Activated naive CD4-positive, alpha-beta T cell (primary cell): Measurements from ENCODE around the gene ZNF766.
"Not testable (repeated sequence)": the region's sequence is repeated elsewhere in the genome, so short reads cannot be mapped to it uniquely, and the experiment has no call there.

Experiments
- DNase-seq, 4 experiments: peaks; one replicate each; lab custom pipeline; 2025; lab: John Stamatoyannopoulos, UW

ZNF766 gene

DNA sequence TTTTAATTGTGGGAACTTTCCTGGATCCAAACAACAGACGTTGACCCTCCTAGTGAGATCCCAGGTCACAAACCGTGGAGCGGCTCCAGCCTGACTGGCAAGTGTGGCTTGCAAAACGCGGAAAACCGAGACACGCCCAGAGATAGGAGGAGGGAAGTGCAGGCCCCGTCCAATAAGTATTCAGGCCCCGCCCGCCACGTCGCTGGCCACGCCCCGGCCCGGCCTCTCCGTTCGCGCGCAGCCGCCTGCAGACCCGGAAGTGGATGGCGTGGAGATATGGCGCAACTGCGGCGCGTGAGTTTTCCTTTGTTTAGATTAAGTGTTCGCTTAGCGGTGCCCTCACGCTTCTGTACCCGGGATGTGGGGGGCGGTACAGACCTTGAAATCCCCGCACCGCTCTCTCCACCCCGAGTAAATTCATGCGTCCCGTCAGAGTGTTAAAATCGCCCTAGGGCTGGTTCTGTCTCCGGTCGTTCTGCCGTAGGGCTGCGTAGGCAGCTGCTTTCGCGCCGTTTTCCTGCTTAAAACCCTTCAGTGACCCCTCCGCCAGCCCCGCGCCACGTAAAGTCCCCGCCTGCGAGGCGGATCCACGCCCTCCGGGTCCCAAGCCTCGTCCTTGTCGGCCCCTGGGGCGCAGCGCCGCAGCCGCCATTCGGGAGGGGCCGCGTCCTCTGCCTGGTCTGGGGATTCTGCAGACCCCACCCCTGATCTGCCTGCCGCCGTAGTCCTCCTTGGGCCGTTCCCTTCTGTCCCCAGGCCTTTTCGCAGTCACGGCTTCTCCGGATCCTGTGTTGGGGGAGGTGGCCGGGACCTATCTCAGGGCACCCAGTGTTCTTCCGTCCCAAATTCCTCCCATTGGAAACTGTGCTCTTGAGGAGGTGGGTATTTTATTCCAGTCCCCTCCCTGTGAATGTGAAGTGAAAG, at the start of gene ZNF766:
Gene ZNF766, plus strand, starts transcription at position 250 of the 924 bp plus-strand sequence. Its CDS starts 27 bp downstream, at position 277.
- DNase-seq, result peak; percentile 91 to 98 (median 94)

DNA sequence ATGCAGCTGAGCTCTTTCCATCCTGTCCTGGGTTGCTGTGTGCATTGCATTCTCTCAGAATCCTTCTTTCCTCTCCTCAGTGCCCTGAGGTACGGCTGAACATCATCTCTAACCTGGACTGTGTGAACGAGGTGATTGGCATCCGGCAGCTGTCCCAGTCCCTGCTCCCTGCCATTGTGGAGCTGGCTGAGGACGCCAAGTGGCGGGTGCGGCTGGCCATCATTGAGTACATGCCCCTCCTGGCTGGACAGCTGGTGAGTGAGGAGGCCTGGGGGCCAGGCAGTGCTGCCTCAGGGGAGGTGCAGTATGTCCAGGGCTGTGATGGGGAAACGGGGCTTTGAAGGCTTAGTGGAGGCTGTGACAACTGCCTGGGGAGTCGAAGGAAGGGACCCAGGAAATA, 49.8 kb upstream of the ZNF766 start:
- no peak for DNase-seq

DNA sequence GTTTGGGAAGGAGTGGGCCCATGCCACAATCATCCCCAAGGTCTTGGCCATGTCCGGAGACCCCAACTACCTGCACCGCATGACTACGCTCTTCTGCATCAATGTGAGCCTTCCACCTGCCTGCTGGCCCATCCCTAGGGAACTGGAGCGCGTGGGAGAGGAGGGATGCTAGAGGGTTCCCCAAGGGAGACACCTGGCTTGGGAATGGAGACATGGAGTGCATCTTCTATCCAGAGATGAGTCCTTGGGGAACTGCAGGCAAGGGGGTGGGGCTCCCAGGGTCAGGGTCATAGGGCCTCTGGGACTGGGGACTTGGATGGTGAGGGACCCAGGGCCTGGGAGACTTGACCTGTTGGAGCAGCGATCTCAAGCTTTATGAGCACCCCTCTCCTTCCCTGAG, 48.4 kb upstream of the ZNF766 start:
- no peak for DNase-seq

DNA sequence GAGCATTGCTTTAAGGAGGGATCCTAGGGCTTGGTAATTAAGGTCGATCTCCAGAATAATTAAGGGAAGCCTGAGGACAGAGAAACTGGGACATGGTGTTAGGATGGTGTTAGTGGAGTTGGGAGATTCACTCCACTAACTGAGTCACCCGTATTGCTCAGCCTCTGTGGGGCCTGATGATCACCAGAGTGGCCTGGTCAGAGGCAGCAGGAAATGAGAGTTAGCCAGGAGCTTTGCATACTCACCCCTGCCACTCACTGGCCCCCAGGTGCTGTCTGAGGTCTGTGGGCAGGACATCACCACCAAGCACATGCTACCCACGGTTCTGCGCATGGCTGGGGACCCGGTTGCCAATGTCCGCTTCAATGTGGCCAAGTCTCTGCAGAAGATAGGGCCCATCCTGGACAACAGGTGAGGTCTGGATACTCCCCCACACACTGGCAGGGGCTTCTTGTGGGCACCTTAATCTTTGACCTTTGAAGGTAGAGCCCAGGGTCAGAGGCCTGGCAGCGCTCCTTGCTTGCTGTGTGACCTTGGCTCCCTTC, 47.5 kb upstream of the ZNF766 start:
- no peak for DNase-seq

DNA sequence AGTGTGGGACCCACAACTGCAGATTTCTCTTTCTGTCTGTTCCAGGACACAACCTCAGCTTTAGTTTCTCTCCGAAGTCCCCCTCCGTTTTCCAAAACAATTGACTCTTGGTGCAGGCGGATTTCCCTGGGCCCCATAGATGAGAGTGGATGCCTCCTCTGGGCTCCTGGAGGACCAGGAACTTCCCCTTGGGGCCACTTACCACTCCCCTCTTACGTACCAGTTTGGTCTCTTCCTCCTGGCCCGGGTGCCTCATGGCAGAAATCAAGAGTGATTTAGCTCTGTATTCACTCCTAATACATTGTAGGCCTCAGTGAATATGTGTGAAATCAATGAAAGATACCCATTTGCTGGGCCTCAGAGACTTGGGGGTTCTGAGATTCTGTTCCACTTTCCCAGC, 45.2 kb upstream of the ZNF766 start:
- no peak for DNase-seq

DNA sequence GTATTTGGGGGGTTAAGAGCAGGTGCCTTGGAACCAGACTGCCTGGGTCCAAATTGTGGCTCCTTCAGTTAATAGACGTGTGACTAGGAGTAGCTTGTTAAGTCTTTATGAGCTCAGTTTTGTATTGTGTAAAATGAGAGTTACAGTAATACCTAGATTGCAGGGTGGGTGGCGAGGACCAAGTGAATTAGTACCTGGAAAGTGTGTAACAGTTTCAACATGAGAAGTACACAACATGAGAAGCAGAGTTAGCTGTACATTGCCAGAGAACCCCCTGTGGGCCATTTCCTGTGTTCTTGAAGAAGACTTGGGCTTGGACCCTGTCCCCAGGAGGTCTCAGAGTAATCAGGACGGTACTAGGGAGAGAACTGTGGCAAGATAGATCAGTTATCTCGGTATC, 42.7 kb upstream of the ZNF766 start:
- DNase-seq, result no peak

DNA sequence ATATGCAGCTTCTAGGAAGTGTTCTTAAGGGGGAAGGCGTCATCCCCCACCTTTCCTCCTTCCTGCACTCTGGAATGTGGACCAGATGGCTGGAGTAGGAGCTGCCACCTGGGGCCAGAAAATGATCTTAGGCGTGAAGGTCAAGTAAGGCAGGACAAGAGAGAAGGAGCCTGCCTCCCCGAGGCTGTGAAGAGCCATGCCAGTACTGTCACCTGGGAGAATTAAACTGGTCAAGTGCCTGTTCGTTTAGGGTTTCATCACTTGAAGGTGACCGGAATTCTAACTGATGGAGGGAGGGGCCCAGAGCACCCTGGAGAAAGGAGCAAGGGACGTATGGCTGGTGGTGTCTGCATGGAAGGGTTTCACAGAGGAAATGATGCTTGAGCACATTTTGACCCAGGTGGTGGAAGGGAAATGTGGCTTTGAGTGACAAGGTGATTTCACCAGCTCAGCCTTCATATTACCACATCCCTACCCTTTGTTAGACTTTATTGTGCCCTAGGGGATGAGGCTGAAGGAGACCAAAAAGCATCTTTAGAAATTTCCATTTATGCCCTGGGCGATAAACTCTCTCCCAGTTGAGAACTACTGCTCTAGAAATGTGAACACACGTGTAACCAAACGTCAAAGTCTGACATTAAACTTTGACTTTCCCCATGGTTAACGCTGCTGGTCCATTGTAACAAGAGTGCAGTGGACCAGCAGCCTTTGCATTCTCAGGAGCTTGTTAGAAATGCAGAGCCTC, 42.0 kb upstream of the ZNF766 start:
- no peak for DNase-seq

DNA sequence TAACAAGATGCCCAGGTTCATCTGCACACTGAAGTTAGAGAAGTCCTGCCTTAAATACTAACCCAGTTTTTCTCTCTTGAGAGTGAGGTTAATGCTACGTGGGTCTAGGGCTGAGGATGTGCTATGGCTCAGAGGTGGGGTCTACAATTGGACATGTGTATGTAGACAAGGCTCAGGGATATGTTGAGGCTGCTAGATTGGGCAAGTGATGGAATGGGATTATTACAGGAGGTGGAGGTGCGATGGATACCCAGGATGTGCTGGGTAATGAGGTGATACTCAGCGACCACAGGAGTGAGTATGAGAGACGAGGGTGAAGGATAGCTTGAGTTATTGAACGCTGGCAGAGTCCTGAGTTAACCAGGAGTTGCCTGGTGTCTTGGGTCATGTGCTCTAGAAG, 41.4 kb upstream of the ZNF766 start:
- no peak for DNase-seq

DNA sequence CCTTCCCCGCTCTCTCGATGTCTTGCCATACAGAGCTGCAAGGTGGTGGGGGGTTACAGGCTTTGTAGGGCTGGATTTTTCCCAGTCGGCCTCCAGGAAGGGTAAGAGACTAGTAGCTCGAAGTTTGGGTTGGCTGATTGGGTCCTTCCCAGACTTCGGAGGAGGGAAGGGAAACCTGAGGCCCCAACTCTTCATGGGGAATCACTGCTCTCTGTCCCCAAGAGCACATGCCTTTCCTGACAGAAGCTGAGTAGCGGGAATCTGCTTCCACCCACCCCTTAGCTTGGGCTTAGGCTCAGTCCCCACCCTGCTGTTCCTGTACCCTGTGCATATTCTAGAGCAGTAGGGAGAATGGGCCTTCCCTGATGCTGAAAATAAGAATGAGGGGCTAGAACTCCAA, 39.9 kb upstream of the ZNF766 start:
- no peak for DNase-seq

DNA sequence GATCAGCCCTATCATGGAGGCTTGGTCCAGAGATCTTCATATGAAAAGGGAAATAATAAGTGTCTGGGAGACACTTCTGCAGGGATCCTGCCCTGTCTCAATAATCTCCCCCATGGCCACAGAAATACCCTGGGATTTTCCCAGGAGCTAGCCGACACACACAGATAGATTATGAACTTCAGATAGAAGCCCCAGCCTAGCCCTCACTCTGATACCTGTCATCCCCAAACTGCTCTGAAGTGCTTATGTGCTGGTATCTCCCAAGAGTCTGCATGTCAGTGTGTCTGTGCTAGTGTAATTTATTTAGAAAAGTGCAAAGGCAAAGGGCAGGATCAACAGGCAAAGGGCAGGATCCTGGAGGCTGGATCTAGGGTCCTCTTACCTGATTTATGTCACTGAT, 38.7 kb upstream of the ZNF766 start:
- no peak for DNase-seq

DNA sequence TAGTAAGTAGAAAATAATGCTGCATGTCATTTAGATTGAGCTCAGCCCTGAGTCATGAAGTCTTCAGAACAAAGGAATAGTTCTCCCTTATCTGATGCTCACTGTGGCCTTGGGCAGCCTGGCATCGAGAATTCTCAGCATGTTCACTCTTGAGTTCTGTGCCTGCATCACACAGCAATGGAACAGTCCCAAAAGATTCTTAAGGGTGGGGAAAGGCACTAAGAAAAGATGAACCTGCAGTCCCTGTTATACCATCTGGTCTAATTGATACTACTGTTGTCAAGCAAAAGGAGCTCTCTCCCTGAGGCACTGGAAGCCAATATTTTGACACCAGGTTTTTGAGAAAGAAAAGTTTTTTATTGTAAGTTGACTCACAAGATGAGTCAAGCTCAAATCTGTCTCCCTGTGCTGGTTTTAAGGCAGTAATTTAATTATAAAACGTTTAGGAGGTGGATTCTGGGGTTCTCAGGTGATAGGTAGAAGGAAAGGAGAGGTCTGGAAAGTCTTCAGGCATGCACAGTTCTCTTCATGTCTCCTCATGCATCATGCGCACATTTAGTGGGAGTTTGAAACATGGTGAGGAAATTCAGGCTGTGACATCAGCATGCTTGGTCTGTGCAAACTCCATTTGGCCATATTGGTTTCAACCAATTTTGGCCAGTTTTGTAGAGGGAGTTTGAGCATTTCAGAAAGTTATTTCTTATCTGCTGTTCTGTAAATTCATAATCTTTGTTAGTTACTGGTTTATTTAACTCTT, 38.1 kb upstream of the ZNF766 start:
- DNase-seq, result no peak

DNA sequence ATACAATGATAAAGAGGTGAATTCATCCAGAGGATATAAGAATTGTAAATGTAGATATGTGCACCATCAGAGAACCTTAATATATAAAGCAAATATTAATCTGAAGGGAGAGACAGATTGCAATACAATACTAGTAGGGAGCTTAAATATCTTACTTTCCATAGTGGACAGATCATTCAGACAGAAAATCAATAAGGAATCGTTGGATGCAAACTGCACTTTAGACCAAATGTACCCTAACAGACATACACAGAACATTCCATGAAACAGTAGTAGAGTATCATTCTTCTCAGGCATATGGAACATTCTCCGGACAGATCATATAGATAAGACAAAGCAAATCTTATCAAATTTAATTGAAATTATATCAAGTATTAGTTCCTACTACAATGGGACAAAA, 35.0 kb upstream of the ZNF766 start:
- no peak for DNase-seq

DNA sequence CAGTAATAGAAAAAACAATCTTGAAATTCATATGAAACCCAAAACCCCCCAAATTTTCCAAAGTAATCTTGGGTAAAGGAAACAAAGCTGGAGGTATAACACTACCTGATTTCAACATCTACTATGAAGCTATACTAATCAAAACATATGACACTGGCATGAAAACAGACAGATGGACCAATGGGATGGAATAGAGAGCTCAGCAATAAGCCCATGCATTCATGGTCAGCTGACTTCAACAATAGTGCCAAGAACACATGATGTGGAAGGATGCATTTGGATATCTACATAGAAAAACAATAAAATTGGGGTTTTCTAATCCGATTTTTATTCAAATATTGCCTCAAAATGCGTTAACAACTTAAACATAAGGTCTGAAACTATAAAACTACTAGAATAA, 32.2 kb upstream of the ZNF766 start:
- DNase-seq, result no peak

DNA sequence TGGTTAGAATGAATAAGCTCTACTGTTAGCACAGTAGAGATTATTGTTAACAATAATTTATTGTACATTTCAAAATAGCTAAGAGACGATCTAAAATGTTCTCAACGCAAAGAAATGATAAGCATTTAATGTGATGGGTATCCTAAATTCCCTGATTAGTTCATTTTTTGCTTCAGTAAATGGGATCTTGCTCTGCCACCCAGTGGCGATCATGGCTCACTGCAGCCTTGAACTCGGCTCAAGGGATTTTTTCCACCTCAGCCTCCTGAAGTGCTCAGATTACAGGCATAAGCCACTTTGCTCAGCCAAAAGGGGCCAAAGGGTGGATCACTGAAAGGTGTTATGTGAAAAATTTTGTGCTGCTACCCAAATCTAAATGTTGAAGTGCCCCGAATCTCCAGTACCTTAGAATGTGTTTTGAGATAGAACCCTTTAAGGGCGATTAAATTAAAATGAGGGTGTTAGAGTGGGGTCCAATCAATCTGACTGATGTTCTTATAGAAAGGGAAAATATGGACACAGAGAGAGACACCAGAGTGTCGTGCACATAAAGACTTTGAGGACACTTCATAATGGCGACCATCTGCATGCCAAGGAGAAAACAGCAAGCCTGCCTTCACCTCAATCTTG, 31.5 kb upstream of the ZNF766 start:
- DNase-seq, result peak in 3 of 4 experiments; percentile 4 to 28 (median 27)

DNA sequence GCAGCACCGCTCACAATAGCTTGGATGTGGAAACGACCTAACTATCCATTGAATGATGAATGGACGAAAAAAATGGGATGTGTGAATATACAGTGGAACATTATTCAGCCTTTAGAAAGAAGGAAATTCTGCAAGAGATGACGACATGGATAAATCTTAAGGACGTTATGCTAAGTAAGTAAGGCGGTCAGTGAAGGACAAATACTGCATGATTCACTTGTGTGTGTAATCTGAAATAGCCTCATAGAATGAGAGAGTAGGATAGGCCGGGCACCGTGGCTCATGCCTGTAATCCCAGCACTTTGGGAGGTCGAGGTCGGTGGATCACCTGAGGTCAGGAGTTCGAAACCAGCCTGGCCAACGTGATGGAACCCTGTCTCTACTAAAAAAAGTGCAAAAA, 25.4 kb upstream of the ZNF766 start:
- no peak for DNase-seq

DNA sequence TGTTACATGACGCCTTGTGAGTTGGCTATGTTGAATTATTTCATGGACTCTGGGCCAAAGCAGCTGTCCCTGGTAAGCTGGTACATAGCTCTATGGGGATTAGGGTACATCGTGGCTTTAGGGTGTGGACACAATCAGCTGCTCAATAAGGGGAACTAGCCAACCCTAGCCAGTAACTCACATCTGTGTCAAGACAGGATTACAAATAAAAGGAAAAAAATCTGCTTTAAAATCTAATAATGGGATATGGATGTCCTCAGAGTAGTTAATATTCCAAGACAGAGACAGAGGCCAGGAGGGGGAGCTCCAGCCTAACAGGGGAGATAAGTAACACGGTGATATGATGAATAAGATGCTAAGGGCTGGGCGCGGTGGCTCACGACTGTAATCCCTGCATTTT, 21.1 kb upstream of the ZNF766 start:
- DNase-seq, result peak; percentile 15 to 47 (median 27)

DNA sequence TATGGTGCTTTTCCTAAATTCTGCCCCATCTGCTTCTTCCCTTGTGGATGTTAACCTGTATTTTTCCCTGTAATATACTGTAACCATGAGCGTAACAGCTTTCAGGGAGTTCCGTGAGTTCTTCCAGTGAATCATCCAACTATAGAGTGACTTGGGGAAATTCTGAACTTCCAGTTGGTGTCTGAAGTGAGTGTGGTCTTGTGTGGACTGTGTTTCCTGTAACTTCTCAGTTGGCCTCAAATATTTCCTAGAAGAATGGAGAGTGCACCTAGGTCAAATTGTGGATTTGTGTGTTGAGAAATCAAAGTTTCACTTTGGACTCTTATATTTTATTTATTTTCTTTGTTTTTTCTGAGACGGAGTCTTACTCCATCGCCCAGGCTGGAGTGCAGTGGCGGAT, 11.0 kb upstream of the ZNF766 start:
- no peak for DNase-seq

DNA sequence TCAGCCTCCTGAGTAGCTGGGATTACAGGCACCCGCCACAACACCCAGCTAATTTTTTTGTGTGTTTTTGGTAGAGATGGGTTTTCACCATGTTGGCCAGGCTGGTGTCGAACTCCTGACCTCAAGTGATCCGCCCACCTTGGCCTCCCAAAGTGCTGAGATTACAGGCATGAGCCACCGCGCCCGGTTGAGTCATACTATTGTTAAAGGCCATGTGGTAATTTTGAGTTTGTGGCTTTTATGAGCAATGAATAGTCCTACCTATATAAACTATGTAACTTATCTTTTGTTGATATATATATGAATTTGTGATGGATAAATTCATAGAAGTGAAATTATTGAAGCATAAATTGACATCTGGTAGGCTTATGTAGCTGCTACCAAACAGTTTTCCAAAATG, 3.8 kb upstream of the ZNF766 start:
- DNase-seq, result not testable (repeated sequence)

DNA sequence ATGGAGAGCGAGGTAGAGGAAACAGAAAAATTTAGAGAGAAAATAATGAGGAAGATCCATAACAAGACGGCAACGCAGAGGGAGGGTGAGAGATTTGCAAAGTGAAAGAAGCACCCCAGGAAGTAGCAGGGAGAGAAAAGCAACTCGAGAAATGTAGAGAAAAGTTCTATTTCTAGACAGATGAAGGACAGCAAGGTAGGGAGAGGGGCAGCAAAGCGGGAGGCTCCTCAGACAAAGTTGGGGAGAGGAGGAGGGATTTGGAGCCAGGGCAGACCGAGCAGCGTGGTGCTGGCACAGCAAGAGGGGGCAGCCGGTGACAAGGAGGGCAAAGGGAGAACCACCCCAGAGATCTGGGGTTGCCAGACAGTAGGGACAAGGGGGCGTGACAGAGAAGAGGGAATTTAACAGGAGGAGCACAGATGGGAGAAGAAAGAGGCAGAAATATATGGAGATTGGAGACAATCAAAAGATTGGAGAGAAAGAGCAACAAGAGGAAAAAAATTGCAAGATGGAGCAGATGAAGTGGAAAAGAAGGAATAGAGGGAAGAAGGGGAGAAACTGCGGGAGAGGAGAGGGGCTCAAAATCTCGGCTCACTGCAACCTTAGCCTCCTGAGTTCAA, 989 bp downstream of the ZNF766 start:
- DNase-seq, result peak in 1 of 4 experiments; percentile 3

DNA sequence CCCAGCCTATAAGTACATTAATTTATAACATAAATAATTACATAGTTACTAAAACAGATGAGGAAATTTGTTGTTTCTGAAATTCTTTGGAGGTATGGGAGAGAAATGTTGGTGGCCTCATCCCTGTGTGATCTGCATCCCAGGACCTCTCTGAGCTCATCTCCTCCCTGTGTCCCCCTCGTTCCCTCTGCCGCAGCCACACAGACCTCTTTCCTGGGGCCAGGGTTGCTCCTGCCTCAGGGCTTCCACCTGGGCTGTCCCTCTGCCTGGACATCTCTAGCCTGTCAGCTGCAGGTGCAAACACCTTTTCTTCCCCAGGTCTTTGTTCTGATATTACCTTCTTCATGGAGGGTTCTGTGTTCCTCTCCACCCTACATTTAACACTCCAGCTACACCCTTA, 3.9 kb downstream of the ZNF766 start:
- DNase-seq, result no peak

DNA sequence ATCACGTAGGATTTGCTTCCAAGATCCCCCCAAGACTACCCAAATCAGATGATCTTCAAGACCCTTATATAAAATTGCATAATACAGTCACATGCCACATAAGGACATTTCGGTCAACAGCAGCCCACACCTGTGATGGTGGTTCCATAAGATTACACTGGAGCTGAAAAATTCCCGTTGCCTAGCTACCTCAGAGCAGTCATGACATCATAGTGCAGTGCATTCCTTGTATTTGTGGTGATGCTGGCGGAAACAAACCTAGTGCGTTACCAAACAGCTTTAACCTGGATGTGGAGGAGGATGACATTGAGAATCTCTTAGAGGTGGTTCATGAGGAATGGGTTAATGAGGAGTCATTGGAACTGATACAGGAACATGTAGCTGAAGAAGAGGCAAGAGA, 4.8 kb downstream of the ZNF766 start:
- no peak for DNase-seq
